HG02763 (cell line): ENCODE measurements around the gene RPRD1A.
A peak's percentile ranks its signal among the peaks of the same experiment; 100 is the strongest.
"Not testable (repeated sequence)": the region's sequence is repeated elsewhere in the genome, so short reads cannot be mapped to it uniquely, and the experiment has no call there.

Experiments used
- ATAC-seq: cut with Tn5 transposase; IDR thresholded peaks from one replicate; pipeline ENCODE4 v1.9.1; 2021; ENCODE audit warnings: mild to moderate bottlenecking, moderate library complexity; ENCODE audit not compliant: unreplicated experiment

The RPRD1A gene

DNA sequence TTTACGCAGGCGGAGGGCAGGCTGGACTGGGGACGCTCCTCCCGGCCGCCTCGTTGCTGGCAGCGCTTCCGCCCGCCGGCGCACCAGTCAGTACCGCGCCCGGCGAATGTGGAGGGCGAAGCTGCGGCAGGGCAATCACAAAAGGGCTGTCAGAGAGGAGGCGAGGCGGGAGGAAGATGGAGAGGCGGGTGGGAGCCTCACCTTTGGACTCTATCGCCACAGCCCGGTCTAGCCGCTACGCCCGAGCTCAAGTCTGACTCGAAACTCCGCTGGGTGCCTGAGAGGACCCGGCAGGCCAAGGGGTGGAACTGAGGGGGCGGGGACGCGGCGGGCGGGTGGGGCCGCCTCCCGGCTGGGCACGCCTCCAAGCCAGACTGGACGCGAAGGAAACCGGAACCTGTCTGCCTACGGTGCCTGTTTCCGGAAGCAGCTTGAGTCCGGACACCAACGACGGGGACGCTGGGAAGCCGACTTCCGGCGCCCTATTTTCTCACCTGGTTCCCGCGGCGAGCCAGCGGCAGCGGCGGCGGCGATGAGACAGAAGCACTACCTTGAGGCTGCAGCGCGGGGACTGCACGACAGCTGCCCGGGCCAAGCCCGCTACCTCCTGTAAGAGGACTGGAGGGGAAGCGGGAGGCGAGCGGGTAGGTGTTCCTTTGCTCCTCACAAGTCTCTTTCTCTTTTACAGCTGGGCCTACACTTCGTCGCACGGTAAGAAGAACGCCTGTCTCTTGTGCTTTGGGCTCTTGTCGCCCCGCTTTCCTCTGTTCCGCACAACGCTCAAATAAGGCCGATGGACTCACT is 95.0 kb downstream of the RPRD1A start, which contains the start of gene RMP24:
RMP24 (plus strand) TSS at position 483 of the 804 bp plus-strand sequence.
- peak; percentile 92 for ATAC-seq

DNA sequence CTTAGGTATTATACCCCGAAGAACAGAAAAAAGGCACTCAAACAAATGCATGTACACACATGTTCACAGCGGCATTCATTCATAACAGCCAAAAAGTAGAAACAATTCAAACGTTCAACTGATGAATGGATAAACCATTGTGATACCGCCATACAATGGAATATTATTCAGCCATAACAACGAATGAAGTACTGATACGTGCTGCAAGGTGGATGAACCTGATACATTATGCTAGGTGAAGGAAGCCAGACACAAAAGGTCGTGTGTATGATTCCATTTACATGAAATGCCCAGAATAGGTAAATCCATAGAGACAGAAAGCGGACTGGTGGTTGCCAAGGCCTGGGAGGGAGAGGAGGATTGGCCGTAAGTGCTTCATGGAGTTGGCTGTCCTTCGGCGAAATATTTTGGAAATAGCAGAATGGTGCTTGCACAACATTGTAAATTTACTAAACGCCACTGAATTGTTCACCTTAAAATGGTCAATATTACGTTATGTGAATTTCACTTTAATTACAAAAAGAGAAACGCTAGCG is 95.6 kb downstream of the RPRD1A start:
- peak; percentile 3 for ATAC-seq

- ATAC-seq, result no peak
Measured at GRCh38 chr18:35969676-35970075, 97.7 kb downstream of the RPRD1A start.

DNA sequence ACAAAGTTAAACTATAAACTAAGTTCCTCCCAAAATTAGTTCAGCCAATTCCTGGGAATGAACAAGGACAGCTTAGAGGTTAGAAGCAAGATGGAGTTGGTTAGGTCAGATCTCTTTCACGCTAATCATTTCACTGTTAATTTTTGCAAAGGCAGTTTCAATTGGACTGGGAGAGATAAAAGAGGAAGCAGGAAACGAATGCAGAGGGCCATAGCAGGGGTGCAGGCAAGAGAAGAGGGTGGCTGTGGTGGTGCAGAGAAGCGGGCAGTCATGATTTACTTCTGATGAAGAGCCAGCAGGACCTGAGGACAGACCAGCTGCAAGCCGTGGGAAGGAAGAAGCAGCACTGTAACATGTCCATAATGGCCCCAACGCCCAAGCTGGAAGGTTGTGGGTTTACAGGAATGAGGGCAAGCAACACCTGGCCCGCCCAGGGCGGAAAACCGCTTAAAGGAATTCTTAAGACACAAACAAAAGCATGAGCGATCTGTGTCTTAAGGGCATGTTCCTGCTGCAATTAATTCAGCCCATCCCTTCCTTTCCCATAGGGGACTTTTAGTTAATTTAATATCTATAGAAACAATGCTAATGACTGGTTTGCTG is 99.0 kb downstream of the RPRD1A start:
- ATAC-seq, result no peak

GRCh38 chr18:35967866-35968265 is 99.5 kb downstream of the RPRD1A start:
- ATAC-seq, result not testable (repeated sequence)

DNA sequence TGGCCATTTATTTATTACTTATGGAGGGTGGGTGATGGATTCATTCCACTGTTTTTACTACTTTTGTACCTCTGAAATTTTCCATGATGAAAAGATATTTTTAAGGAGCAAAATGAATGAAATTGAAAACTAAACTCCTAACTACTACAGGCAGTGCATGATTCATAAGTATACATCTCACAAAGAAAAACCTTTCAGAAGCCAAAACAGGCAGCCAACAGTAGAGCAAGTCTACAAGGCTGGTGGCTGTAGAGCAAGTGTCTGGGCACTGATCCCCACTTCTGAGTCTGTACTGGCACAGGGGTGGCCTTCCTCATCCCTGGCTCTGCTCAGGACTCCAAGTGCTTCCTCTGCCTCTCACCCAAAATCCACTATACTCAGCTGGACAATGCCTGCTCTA is 103.0 kb downstream of the RPRD1A start:
- ATAC-seq, result no peak

DNA sequence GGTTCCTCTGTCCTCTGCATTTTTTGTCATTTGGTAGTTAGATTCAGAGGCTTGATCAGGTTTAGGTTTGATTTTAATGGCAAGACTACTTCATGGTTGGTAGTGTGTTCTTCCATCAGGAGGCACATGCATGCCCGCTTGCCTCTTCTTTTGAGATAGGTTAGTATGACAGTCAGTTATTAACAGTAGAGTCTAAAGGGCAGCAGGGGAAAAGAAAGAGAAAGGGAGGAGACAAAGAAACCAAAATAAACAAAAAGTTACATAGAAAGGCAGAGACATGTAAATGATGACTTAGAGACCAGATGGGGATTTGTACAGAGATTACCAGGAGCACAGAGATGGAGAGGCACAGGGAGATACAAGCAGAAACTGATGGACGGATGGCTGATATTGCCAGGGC is 105.0 kb downstream of the RPRD1A start:
- ATAC-seq, result no peak

DNA sequence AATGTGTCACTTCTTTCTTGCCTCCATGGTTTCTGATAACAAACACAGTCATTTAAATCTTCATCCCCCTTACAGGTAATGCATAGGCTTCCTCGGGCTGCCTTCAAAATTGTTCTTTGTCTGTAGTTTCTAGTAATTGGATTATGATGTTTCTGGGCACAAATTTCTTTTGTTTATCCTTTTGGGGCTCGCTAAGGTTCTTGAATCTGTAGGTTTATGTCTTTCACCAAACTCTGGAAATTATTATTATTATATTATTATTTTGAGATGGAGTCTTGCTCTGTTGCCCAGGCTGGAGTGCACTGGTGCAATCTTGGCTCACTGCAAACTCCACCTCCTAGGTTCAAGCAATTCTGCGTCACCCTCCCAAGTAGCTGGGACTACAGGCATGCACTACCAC is 111.1 kb downstream of the RPRD1A start:
- no peak for ATAC-seq

GRCh38 chr18:35953688-35954087 is 113.7 kb downstream of the RPRD1A start:
- peak; percentile 60 for ATAC-seq

- no peak for ATAC-seq
Measured at GRCh38 chr18:35950628-35950982, 116.8 kb downstream of the RPRD1A start.

DNA sequence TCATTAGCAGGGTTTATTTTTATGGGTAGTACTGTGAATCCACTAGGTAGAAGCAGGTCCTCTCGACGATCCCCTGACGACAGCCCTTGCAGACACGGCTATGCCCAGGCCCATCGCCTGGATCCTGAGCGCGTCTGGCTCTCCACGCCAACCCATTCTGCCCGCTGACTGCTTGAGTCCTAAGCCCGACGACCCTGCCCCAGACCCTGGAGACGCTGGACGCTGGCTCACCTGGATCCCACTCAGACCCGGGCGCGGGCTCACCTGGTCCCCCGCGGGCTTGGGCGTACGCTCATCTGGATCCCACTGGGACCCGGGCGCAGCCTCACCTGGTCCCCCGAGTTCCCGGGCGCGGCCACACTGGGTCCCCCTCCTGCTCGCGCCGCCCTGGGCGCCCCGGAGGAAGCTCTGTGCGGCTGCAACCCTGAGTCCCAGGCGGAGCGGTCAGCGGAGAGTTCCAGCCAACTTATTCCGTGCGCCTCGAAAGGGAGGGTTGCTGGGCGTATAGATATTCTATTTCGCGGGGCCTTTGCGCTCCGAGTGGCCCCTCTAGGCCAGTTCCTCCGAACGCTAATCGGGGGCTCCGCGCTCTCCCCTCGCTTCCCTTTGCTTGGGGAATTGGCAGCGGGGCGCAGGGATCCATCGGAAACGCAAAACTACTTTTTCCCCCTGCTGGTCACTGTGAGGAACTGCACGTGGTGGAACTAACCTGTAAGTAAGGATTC is 117.3 kb downstream of the RPRD1A start:
- peak; percentile 43 for ATAC-seq

GRCh38 chr18:35949090-35949489 is 118.3 kb downstream of the RPRD1A start:
- ATAC-seq, result no peak

- ATAC-seq, result no peak
Measured at GRCh38 chr18:35948080-35948479, 119.3 kb downstream of the RPRD1A start.

GRCh38 chr18:35942661-35943060 is 124.7 kb downstream of the RPRD1A start:
- ATAC-seq, result no peak

- no peak for ATAC-seq
Measured at GRCh38 chr18:35942133-35942532, 125.2 kb downstream of the RPRD1A start.

DNA sequence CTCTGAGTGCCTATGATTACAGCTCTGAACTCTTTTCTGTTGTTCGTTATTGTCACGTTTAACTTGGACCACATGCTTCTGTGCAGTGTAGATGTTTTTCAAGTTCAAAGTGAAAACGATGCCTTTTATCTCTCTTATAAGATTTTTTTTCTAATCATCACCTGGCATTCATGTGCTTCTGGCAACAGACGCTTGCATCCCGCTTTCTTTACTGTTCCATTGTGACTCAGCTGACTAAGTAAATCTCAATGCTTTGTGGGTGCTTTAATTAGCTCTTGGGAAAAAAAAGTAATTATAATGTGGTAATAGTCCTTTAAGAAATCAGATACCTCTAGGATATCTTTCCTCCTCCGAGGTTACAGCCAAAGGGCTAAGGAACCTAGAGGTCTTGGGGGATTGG is 126.1 kb downstream of the RPRD1A start:
- ATAC-seq, result no peak
